Stimulated activated CD8-positive, alpha-beta memory T cell treated with anti-CD3 and anti-CD28 coated beads, Interleukin-7, amount 100 ng/mL, for 48 hours (primary cell): Measurements from ENCODE around the gene MFSD11.
"Not testable (repeated sequence)": the region's sequence is repeated elsewhere in the genome, so short reads cannot be mapped to it uniquely, and the experiment has no call there.

Source experiments
- DNase-seq, 2 donors: peaks; one replicate each; pipeline ENCODE4 v3.0.0-alpha.2; 2020; ENCODE audit warnings: low read depth in 1 of 2; ENCODE audit errors: extremely low read depth in 1 of 2

The MFSD11 gene

GRCh38 chr17:76745785-76746184 is 7.9 kb downstream of the MFSD11 start:
- not testable (repeated sequence) for DNase-seq

- no peak for DNase-seq
These were observed 9.9 kb downstream of the MFSD11 start for GRCh38 chr17:76747716-76748363.

- DNase-seq, result no peak
These were observed 10.7 kb downstream of the MFSD11 start for GRCh38 chr17:76748657-76749056.

- no peak for DNase-seq
These were observed 13.6 kb downstream of the MFSD11 start for GRCh38 chr17:76751416-76751993.

- DNase-seq, result no peak
These were observed 14.1 kb downstream of the MFSD11 start for GRCh38 chr17:76752006-76752405.

- DNase-seq, result no peak
These were observed 15.4 kb downstream of the MFSD11 start for GRCh38 chr17:76753061-76753961.

- DNase-seq, result no peak
These were observed 17.4 kb downstream of the MFSD11 start for GRCh38 chr17:76755285-76755684.

- no peak for DNase-seq
These were observed 19.3 kb downstream of the MFSD11 start for GRCh38 chr17:76757256-76757655.

- DNase-seq, result no peak
These were observed 20.7 kb downstream of the MFSD11 start for GRCh38 chr17:76758570-76758969.

GRCh38 chr17:76772842-76773525 is 35.1 kb downstream of the MFSD11 start:
- DNase-seq, result peak in 1 of 2 donors; percentile 18

- no peak for DNase-seq
These were observed 37.2 kb downstream of the MFSD11 start for GRCh38 chr17:76775021-76775600.

GRCh38 chr17:76781056-76781982 is 43.4 kb downstream of the MFSD11 start:
- no peak for DNase-seq

- DNase-seq, result no peak
These were observed 45.2 kb downstream of the MFSD11 start for GRCh38 chr17:76783146-76783545.

GRCh38 chr17:76784926-76785325 is 47.0 kb downstream of the MFSD11 start:
- no peak for DNase-seq

GRCh38 chr17:76787866-76788265 is 49.9 kb downstream of the MFSD11 start:
- DNase-seq, result not testable (repeated sequence)

- DNase-seq, result no peak
These were observed 51.4 kb downstream of the MFSD11 start for GRCh38 chr17:76789235-76789788.

- peak in 1 of 2 donors; percentile 8 for DNase-seq
These were observed 53.4 kb downstream of the MFSD11 start for GRCh38 chr17:76791053-76791980.

GRCh38 chr17:76792348-76792747 is 54.4 kb downstream of the MFSD11 start:
- no peak for DNase-seq
